ENCODE results near the gene IL19. TPM values are rescaled to one million over a fixed set of nuclear protein-coding genes. Genes with fewer than 3 reads are reported as not detected.

The IL19 gene
- total RNA-seq, 4 donors from 2014 or later, result not detected

- Histone ChIP-seq H3K9me3 (no peaks in the 10 kb centered on the region), H3K27me3 (no peaks in the 10 kb centered on the region), H3K4me1 (peaks cover 0 to 7% (median 4%) of the 10 kb centered on the region in 4 donors), H3K27ac (no peak overlapping the region), H3K4me3 (no peak overlapping the region), H3K36me3 (no peaks in the 10 kb centered on the region)
- TF ChIP-seq CTCF (IDR thresholded peaks at IDR 0.05) (no peak), POLR2A (IDR thresholded peaks at IDR 0.05) (no peak)
- DNase-seq, result no peak
Observed at GRCh38 chr1:206800411-206800810, 29.8 kb downstream of the IL19 start.

GRCh38 chr1:206800891-206801290 is 30.3 kb downstream of the IL19 start:
- Histone ChIP-seq H3K9me3 (no peaks in the 10 kb centered on the region), H3K36me3 (no peaks in the 10 kb centered on the region), H3K27ac (no peak overlapping the region)

DNA sequence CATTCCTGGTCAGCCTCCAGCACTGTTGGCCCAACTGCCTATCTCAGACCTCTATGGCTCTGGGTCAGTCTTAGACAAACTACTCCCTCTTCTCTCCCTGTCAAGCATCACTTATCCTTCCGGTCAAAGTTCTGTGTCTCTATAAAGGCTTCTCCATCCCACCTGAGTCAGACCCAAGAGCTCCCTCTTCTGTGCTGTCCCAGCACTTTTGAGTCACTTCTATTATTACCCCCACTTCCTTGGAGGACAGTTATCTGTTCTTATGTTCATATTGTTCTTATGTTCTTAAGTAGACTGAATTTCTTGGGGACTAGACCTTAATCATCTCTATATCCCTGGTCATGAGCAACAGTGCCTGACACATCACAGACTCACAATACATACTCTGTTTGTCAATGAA is 30.9 kb downstream of the IL19 start:
- H3K9me3 ChIP-seq, result no peaks in the 10 kb centered on the region
- DNase-seq, result no peak
- no peak overlapping the region for H3K27ac ChIP-seq
- no peak for TF ChIP-seq POLR2A (IDR thresholded peaks at IDR 0.05)
- no peak for TF ChIP-seq CTCF (IDR thresholded peaks at IDR 0.05)
- H3K36me3 ChIP-seq, result no peaks in the 10 kb centered on the region
- no peaks in the 10 kb centered on the region for H3K27me3 ChIP-seq
- H3K4me3 ChIP-seq, result no peak overlapping the region
- peaks cover 0 to 7% (median 4%) of the 10 kb centered on the region in 4 donors for H3K4me1 ChIP-seq

More at GRCh38 chr1:206800891-206801290, 30.3 kb downstream of the IL19 start:
- Histone ChIP-seq H3K27me3 (no peaks in the 10 kb centered on the region), H3K4me1 (peaks cover 0 to 7% (median 4%) of the 10 kb centered on the region in 4 donors), H3K4me3 (no peak overlapping the region)
- no peak for TF ChIP-seq POLR2A (IDR thresholded peaks at IDR 0.05)
- no peak for DNase-seq

DNA sequence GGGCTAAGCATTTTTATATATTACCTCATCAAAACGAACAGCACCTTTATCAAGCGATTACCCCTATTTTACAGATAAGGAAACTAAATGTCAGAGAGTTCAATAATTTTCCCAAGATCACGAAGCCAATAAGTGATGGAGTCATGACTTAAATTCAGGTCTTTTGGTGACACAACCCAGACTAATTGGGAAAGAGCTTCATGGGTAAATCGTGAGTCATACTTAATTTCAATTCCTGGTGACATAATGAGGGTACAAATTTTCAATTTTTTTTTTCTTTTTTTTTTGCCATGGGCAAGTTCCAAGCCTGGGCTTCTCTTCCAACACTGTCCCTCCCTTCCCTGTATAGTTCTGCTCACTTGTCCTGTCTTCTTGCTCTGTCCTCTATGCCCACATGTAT is 31.8 kb downstream of the IL19 start:
- H3K4me3 ChIP-seq, result no peak overlapping the region
- H3K27me3 ChIP-seq, result no peaks in the 10 kb centered on the region
- peak overlapping the region in 3 of 4 donors; percentile 22 to 73 (median 72) for H3K27ac ChIP-seq
- TF ChIP-seq POLR2A (IDR thresholded peaks at IDR 0.05) (no peak), CTCF (IDR thresholded peaks at IDR 0.05) (no peak)
- H3K9me3 ChIP-seq, result no peaks in the 10 kb centered on the region
- peaks cover 0 to 7% (median 4%) of the 10 kb centered on the region in 4 donors for H3K4me1 ChIP-seq
- H3K36me3 ChIP-seq, result no peaks in the 10 kb centered on the region
- no peak for DNase-seq

GRCh38 chr1:206803221-206803730 is 32.7 kb downstream of the IL19 start:
- TF ChIP-seq POLR2A (IDR thresholded peaks at IDR 0.05) (peak in 1 of 2 donors; percentile 28), CTCF (IDR thresholded peaks at IDR 0.05) (no peak)
- Histone ChIP-seq H3K27ac (peak overlapping the region; percentile 73 to 81 (median 78)), H3K4me3 (no peak overlapping the region), H3K9me3 (no peaks in the 10 kb centered on the region), H3K27me3 (no peaks in the 10 kb centered on the region), H3K4me1 (peaks cover 0 to 7% (median 4%) of the 10 kb centered on the region in 4 donors), H3K36me3 (no peaks in the 10 kb centered on the region)
- peak in 2 of 3 donors; percentile 85 to 90 for DNase-seq

GRCh38 chr1:206804156-206804737 is 33.7 kb downstream of the IL19 start:
- no peak for TF ChIP-seq CTCF (IDR thresholded peaks at IDR 0.05)
- no peak for TF ChIP-seq POLR2A (IDR thresholded peaks at IDR 0.05)
- H3K27ac ChIP-seq, result peak overlapping the region; percentile 73 to 81 (median 78)
- H3K9me3 ChIP-seq, result no peaks in the 10 kb centered on the region

More at GRCh38 chr1:206804156-206804737, 33.7 kb downstream of the IL19 start:
- DNase-seq, result no peak
- Histone ChIP-seq H3K4me3 (no peak overlapping the region), H3K4me1 (peaks cover 0 to 7% (median 4%) of the 10 kb centered on the region in 4 donors), H3K36me3 (no peaks in the 10 kb centered on the region), H3K27me3 (no peaks in the 10 kb centered on the region)

All from Peyer's patch (tissue), 4 donors.